Measurements from ENCODE around the gene C16orf74.

DNA sequence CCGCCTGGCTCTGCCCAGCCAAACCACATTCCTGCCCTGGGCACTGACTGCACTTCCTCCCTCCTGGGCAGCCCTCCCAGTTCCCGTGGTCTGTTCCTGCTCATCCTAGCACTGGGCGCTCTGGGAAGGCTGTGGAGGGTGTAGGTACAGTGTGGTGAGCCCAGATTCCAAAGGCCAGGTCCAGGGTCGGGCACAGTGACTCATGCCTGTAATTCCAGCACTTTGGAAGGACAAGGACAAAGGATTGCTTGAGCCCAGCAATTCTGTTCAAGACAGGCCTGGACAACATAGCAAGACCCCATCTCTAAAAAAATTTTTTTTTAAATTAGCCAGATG, 30.6 kb downstream of the C16orf74 start:
- TF ChIP-seq, protein P1, sequence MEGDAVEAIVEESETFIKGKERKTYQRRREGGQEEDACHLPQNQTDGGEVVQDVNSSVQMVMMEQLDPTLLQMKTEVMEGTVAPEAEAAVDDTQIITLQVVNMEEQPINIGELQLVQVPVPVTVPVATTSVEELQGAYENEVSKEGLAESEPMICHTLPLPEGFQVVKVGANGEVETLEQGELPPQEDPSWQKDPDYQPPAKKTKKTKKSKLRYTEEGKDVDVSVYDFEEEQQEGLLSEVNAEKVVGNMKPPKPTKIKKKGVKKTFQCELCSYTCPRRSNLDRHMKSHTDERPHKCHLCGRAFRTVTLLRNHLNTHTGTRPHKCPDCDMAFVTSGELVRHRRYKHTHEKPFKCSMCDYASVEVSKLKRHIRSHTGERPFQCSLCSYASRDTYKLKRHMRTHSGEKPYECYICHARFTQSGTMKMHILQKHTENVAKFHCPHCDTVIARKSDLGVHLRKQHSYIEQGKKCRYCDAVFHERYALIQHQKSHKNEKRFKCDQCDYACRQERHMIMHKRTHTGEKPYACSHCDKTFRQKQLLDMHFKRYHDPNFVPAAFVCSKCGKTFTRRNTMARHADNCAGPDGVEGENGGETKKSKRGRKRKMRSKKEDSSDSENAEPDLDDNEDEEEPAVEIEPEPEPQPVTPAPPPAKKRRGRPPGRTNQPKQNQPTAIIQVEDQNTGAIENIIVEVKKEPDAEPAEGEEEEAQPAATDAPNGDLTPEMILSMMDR (IDR thresholded peaks at IDR 0.05), result no peak
- no peak for TF ChIP-seq POLR2A (IDR thresholded peaks at IDR 0.05)

Measured in gastroesophageal sphincter (tissue), 3 donors.